HG03103 (cell line): ENCODE data around the gene CTTNBP2NL.
"Not testable (repeated sequence)": the region's sequence is repeated elsewhere in the genome, so short reads cannot be mapped to it uniquely, and the experiment has no call there.

ENCODE experiments used
- ATAC-seq: cut with Tn5 transposase; IDR thresholded peaks from one replicate; pipeline ENCODE4 v1.9.1; 2021; ENCODE audit warnings: low read depth; ENCODE audit not compliant: unreplicated experiment

CTTNBP2NL gene

GRCh38 chr1:112458756-112459155, 62.7 kb downstream of the CTTNBP2NL start:
- ATAC-seq, result no peak

GRCh38 chr1:112460615-112461014, 64.6 kb downstream of the CTTNBP2NL start:
- no peak for ATAC-seq

GRCh38 chr1:112461200-112461871, 65.3 kb downstream of the CTTNBP2NL start:
- ATAC-seq, result no peak

GRCh38 chr1:112462953-112463279, 66.9 kb downstream of the CTTNBP2NL start:
- no peak for ATAC-seq

- ATAC-seq, result no peak
Observed at GRCh38 chr1:112464501-112464900, 68.5 kb downstream of the CTTNBP2NL start.

GRCh38 chr1:112465122-112465521, 69.1 kb downstream of the CTTNBP2NL start:
- no peak for ATAC-seq

- peak; percentile 69 for ATAC-seq
Observed at GRCh38 chr1:112466078-112466660, 70.2 kb downstream of the CTTNBP2NL start.

- ATAC-seq, result not testable (repeated sequence)
Observed at GRCh38 chr1:112470324-112470723, 74.3 kb downstream of the CTTNBP2NL start.

GRCh38 chr1:112470966-112471365, 75.0 kb downstream of the CTTNBP2NL start:
- ATAC-seq, result no peak

GRCh38 chr1:112472142-112472541, 76.1 kb downstream of the CTTNBP2NL start:
- no peak for ATAC-seq

GRCh38 chr1:112477550-112477949, 81.5 kb downstream of the CTTNBP2NL start:
- no peak for ATAC-seq

GRCh38 chr1:112478314-112478713, 82.3 kb downstream of the CTTNBP2NL start:
- no peak for ATAC-seq

- ATAC-seq, result not testable (repeated sequence)
Observed at GRCh38 chr1:112486063-112486462, 90.0 kb downstream of the CTTNBP2NL start.

GRCh38 chr1:112487686-112488085, 91.7 kb downstream of the CTTNBP2NL start:
- not testable (repeated sequence) for ATAC-seq

GRCh38 chr1:112488141-112488540, 92.1 kb downstream of the CTTNBP2NL start:
- ATAC-seq, result no peak

- ATAC-seq, result no peak
Observed at GRCh38 chr1:112492076-112492475, 96.1 kb downstream of the CTTNBP2NL start.

GRCh38 chr1:112493351-112493750, 97.3 kb downstream of the CTTNBP2NL start:
- ATAC-seq, result no peak

GRCh38 chr1:112496290-112496689, 100.3 kb downstream of the CTTNBP2NL start:
- no peak for ATAC-seq

- ATAC-seq, result no peak
Observed at GRCh38 chr1:112501810-112502641, 106.0 kb downstream of the CTTNBP2NL start.

- ATAC-seq, result no peak
Observed at GRCh38 chr1:112502826-112503225, 106.8 kb downstream of the CTTNBP2NL start.

GRCh38 chr1:112504001-112504660, 108.1 kb downstream of the CTTNBP2NL start:
- ATAC-seq, result no peak
